Thyroid gland (tissue), 4 donors: ENCODE data around the gene MED22. TPM values are rescaled to one million over a fixed set of nuclear protein-coding genes. Genes with fewer than 3 reads are reported as not detected.

Experiments
- DNase-seq, 2 donors: peaks; one replicate each; pipeline ENCODE4 v3.0.0-alpha.2; 2019
- H3K27ac ChIP-seq, 3 donors: fragments of 200-600 bp; sonication (generic); 1 replicate in 2 of 3; 2 replicates in 1 of 3; pipeline ENCODE4 v1.5.1; 2016 to 2019; ENCODE audit warnings: mild to moderate bottlenecking in 1 of 3, moderate library complexity in 1 of 3
- H3K27me3 ChIP-seq: fragments of 200-600 bp; sonication (generic); one replicate; pipeline ENCODE4 v1.5.1; 2019
- H3K36me3 ChIP-seq, 2 donors: fragments of 200-600 bp; sonication (generic); one replicate each; pipeline ENCODE4 v1.5.1; 2016 to 2019
- H3K4me1 ChIP-seq, 2 donors: fragments of 200-600 bp; sonication (generic); one replicate each; pipeline ENCODE4 v1.5.1; 2017 to 2019
- H3K4me3 ChIP-seq, 3 donors: fragments of 200-600 bp; sonication (generic); replicated peaks in 1 of 3; 1 replicate in 2 of 3; 2 replicates in 1 of 3; pipeline ENCODE4 v1.5.1; 2016; ENCODE audit warnings: mild to moderate bottlenecking in 1 of 3
- H3K9me3 ChIP-seq: fragments of 200-600 bp; sonication (generic); one replicate; pipeline ENCODE4 v1.5.1; 2017
- POLR2A ChIP-seq, 2 donors: fragments of 450-650 bp; IDR thresholded peaks; one replicate each; pipeline ENCODE4 v1.6.1; 2017; ENCODE audit warnings: antibody characterized with exemption in 2 of 2, mild to moderate bottlenecking in 2 of 2, moderate library complexity in 1 of 2
- WGBS, 2 donors: methylation state at CpG; one replicate each; pipeline ENCODE4 v1.1.5; 2017; 5-methylcytosine and 5-hydroxymethylcytosine counted together
- intact Hi-C: fragments of 100-400 bp; cut with DNase I; formaldehyde crosslinking; loops from one replicate; pipeline ENCODE4 v1.15.1; 2023
- total RNA-seq, 4 donors: library from RNA; depleted of rRNA; stranded (reverse); fragments of >200 nt; gene quantifications; one replicate each; pipeline ENCODE4 v1.2.3, GENCODE V29; 2016
- TF ChIP-seq, protein P1 (sequence below), 6 experiments: fragments of 200-600 bp in 3 of 6; fragments of 450-650 bp in 3 of 6; sonication (generic) in 3 of 6; IDR thresholded peaks; one replicate each; pipeline ENCODE4 v1.5.1; 2016 to 2019; ENCODE audit warnings: antibody characterized with exemption in 6 of 6, mild to moderate bottlenecking in 2 of 6, inconsistent platforms in 1 of 6, moderate library complexity in 1 of 6

The MED22 gene
- total RNA-seq, 4 donors from 2014 or later = 41.9 to 58.2 (median 48.6) TPM

DNA sequence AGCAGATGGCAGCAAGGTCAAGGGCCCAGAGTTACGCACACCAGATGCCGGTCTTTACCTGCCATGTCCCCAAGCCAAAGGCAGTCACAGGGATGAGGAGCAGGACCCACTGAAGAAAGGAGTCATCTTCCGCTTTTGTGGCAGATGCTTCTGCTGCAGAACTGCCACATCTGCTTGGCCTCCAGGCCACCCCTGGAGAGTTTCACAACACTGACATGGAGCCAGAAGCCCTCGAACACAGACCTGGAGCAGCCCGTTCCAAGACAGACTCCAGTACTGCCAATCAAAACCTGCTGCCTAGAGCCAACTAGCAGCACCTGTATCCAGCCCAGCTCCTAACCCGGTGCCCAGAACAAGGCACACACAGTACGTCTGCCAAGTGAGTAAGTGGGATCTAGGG is 6.8 kb upstream of the MED22 start:
- TF ChIP-seq, protein P1, sequence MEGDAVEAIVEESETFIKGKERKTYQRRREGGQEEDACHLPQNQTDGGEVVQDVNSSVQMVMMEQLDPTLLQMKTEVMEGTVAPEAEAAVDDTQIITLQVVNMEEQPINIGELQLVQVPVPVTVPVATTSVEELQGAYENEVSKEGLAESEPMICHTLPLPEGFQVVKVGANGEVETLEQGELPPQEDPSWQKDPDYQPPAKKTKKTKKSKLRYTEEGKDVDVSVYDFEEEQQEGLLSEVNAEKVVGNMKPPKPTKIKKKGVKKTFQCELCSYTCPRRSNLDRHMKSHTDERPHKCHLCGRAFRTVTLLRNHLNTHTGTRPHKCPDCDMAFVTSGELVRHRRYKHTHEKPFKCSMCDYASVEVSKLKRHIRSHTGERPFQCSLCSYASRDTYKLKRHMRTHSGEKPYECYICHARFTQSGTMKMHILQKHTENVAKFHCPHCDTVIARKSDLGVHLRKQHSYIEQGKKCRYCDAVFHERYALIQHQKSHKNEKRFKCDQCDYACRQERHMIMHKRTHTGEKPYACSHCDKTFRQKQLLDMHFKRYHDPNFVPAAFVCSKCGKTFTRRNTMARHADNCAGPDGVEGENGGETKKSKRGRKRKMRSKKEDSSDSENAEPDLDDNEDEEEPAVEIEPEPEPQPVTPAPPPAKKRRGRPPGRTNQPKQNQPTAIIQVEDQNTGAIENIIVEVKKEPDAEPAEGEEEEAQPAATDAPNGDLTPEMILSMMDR (IDR thresholded peaks at IDR 0.05) = no peak
- no peak for TF ChIP-seq POLR2A (IDR thresholded peaks at IDR 0.05)
- H3K36me3 ChIP-seq = peaks cover 25 to 28% of the 10 kb centered on the region in 2 donors
- 90 to 93% methylated on average over 2 to 7 of the region's 7 CpGs for whole genome bisulfite sequencing, 2 donors
- no peaks in the 10 kb centered on the region for H3K27me3 ChIP-seq
- no peaks in the 10 kb centered on the region for H3K9me3 ChIP-seq
- intact Hi-C loops = loop anchor here (10.0 kb wide), 2 partner anchors 130 to 320 kb away; partner anchors contain the start of gene GTF3C5
- no peak overlapping the region for H3K27ac ChIP-seq
- no peak for DNase-seq
- no peak overlapping the region for H3K4me3 ChIP-seq
- peaks cover 17 to 25% of the 10 kb centered on the region in 2 donors for H3K4me1 ChIP-seq

DNA sequence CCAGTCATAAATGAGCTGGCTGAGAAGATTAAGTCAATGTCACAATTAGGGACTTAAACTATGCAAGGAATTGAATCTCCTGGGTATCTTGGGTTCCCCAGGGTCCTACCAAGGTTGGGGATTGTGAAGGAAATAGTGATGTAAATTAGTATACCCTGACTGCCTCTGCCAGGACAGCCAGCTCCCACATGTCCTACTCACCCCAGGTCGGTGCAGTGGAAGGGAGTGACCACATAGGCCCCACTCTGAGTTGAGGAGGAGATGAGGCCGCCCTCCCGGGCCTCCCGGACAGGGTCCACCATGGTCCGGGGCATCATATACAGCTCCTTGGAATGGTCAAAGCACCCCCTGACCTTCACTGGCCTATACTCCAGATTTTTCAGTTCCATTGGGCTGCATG is 5.6 kb upstream of the MED22 start:
- no peaks in the 10 kb centered on the region for H3K27me3 ChIP-seq
- H3K4me3 ChIP-seq = no peak overlapping the region
- H3K9me3 ChIP-seq = no peaks in the 10 kb centered on the region
- peaks cover 29 to 32% of the 10 kb centered on the region in 2 donors for H3K36me3 ChIP-seq
- no peak for TF ChIP-seq POLR2A (IDR thresholded peaks at IDR 0.05)
- TF ChIP-seq, protein P1 (IDR thresholded peaks at IDR 0.05) = no peak
- intact Hi-C loops = loop anchor here (10.0 kb wide), 2 partner anchors 131 to 319 kb away; partner anchors contain the start of gene GTF3C5
- WGBS, 2 donors = 76 to 90% methylated on average over 2 to 5 of the region's 5 CpGs
- H3K27ac ChIP-seq = no peak overlapping the region
- H3K4me1 ChIP-seq = peaks cover 25 to 36% of the 10 kb centered on the region in 2 donors
- no peak for DNase-seq

DNA sequence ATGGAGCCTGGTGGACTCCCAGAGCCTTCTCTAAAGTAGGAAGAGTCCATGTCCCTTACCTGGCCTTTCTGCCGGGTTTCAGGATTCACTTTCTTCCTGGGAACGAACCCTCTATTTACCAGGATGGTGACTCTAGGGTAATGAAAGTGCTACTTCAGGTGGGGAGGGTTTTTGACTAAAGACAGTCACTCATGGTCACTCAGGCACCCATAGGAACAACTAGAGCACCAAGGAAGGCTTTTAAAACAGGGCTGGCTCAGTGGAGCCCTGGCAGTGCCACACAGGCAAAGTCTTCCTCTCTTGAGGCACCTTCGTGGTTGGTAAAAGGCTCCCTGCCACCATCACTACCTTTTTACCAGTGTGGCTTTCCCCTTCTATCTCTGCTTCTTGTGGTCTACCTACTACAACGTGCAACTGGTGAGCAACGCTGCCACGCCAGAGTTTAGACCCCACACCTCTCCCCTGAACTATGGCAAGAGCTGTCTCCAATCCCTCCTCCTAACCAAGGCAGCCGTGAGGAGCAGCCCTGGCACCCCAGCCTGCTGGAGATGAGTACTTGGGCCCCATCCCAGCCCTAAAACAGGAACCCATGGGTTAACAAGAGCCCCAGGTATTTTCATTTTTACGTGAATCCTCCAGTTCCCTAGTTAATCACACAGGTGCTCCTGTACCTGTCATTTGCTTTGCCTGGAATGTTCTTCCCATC is 4.9 kb upstream of the MED22 start:
- Histone ChIP-seq H3K36me3 (peaks cover 29 to 32% of the 10 kb centered on the region in 2 donors), H3K4me1 (peaks cover 25 to 32% of the 10 kb centered on the region in 2 donors), H3K4me3 (no peak overlapping the region), H3K27ac (no peak overlapping the region), H3K27me3 (no peaks in the 10 kb centered on the region), H3K9me3 (no peaks in the 10 kb centered on the region)
- no peak for DNase-seq
- intact Hi-C loops = loop anchor here (10.0 kb wide), 2 partner anchors 132 to 318 kb away; partner anchors contain the start of gene GTF3C5
- WGBS, 2 donors = 78 to 83% methylated on average over 8 of the region's 8 CpGs
- TF ChIP-seq, protein P1 (IDR thresholded peaks at IDR 0.05) = no peak
- no peak for TF ChIP-seq POLR2A (IDR thresholded peaks at IDR 0.05)

DNA sequence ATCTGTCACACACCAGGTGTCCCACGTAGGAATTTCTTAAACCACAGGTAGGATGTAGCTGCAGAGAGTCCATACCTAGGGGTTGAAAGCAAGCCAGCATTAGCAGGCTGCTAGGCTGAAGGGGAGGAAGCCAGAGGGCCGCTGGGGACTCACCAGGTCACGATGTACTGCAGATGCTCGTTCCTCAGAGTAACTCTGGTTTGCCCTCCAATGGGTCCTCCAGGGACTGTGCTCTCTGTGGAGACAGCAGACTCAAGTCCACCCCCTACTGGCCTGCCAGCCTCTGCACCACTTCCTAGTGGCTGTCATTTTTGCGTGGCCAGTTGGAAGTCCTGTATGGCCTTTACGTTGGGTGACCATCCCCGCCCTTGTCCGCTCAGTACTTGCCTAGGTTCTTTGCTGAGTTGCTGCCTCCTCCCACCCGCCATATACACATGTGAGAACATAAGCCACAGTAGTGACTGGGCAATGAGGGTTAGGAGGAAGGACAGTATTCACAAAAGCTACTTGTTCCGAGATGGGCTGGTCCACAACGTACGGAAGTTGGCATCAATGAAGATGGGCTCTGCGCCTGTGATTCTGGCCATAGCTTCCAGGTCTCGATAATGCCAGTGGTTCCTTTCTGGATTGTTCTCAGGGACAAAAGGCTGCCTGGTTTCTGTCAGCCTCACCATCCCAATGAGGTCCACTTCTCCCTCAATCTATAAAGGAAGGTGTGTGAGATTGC is 4.1 kb upstream of the MED22 start:
- peaks cover 19 to 25% of the 10 kb centered on the region in 2 donors for H3K4me1 ChIP-seq
- no peak for TF ChIP-seq POLR2A (IDR thresholded peaks at IDR 0.05)
- TF ChIP-seq, protein P1 (IDR thresholded peaks at IDR 0.05) = peak in 4 of 6 experiments; percentile 9 to 36 (median 32)
- intact Hi-C loops = loop anchor here (10.0 kb wide), 2 partner anchors 133 to 317 kb away; partner anchors contain the start of gene GTF3C5
- no peak for DNase-seq
- no peak overlapping the region for H3K27ac ChIP-seq
- no peaks in the 10 kb centered on the region for H3K27me3 ChIP-seq
- H3K4me3 ChIP-seq = no peak overlapping the region
- no peaks in the 10 kb centered on the region for H3K9me3 ChIP-seq
- 78 to 80% methylated on average over 14 of the region's 14 CpGs for WGBS, 2 donors
- H3K36me3 ChIP-seq = peaks cover 29 to 32% of the 10 kb centered on the region in 2 donors
